Natural killer cell (primary cell): ENCODE measurements around the gene EXOSC1. TPM values are rescaled to one million over a fixed set of nuclear protein-coding genes. Genes with fewer than 3 reads are reported as not detected.
A peak's percentile ranks its signal among the peaks of the same experiment; 100 is the strongest.

ENCODE experiments used
- ATAC-seq, 3 donors: fragments of 150-1000 bp in 2 of 3; fragments of 200-7000 bp in 1 of 3; cut with Tn5 transposase; 1 replicate in 1 of 3; 2 replicates in 2 of 3; pipeline ENCODE4 v1.10.0; 2021; ENCODE audit warnings: mild to moderate bottlenecking in 2 of 3, moderate library complexity in 2 of 3
- DNase-seq, 2 donors: peaks; one replicate each; pipeline versions ENCODE4 v3.0.0 to v3.0.0-alpha.2; 2013 to 2021; ENCODE audit warnings: mixed read lengths in 1 of 2
- H3K27ac ChIP-seq: one replicate; pipeline ENCODE4 v1.5.1; 2013; ENCODE audit warnings: mild to moderate bottlenecking, low read length
- H3K27me3 ChIP-seq: one replicate; pipeline ENCODE4 v1.6.1; 2013; ENCODE audit warnings: low read length; ENCODE audit not compliant: control insufficient read depth, insufficient read depth
- H3K36me3 ChIP-seq: one replicate; pipeline ENCODE4 v1.6.1; 2013; ENCODE audit warnings: low read length; ENCODE audit not compliant: control insufficient read depth, insufficient read depth
- H3K4me1 ChIP-seq: one replicate; pipeline ENCODE4 v1.6.1; 2013; ENCODE audit warnings: low read length; ENCODE audit not compliant: control insufficient read depth, insufficient read depth
- H3K4me3 ChIP-seq: one replicate; pipeline ENCODE4 v1.5.1; 2013; ENCODE audit warnings: low read length
- H3K9me3 ChIP-seq: one replicate; pipeline ENCODE4 v1.6.1; 2013; ENCODE audit warnings: low read length; ENCODE audit not compliant: control insufficient read depth, insufficient read depth
- H3K27ac Mint-ChIP-seq, 2 donors: one replicate each; pipeline ENCODE4 v1.8.0; 2022; ENCODE audit warnings: mild to moderate bottlenecking in 2 of 2, mixed read lengths in 2 of 2, moderate library complexity in 1 of 2
- H3K27me3 Mint-ChIP-seq, 2 donors: one replicate each; pipeline ENCODE4 v1.8.0; 2022; ENCODE audit warnings: low read depth in 2 of 2, mixed read lengths in 2 of 2
- H3K36me3 Mint-ChIP-seq: one replicate; pipeline ENCODE4 v1.8.0; 2022; ENCODE audit warnings: mixed read lengths
- H3K4me1 Mint-ChIP-seq, 2 donors: one replicate each; pipeline ENCODE4 v1.8.0; 2022; ENCODE audit warnings: mixed read lengths in 2 of 2
- H3K4me3 Mint-ChIP-seq: one replicate; pipeline ENCODE4 v1.8.0; 2022; ENCODE audit warnings: mild to moderate bottlenecking, moderate library complexity, mixed read lengths
- H3K9me3 Mint-ChIP-seq, 2 donors: one replicate each; pipeline ENCODE4 v1.8.0; 2022; ENCODE audit warnings: mixed read lengths in 2 of 2
- WGBS: methylation state at CpG from one replicate; pipeline ENCODE4 v1.1.7; 2013; ENCODE audit warnings: missing lambda C conversion rate; ENCODE audit not compliant: insufficient coverage; 5-methylcytosine and 5-hydroxymethylcytosine counted together
- intact Hi-C: fragments of 100-400 bp; cut with micrococcal nuclease; formaldehyde crosslinking; loops from one replicate; pipeline ENCODE4 v1.14.2; 2022
- total RNA-seq, 4 donors: library from RNA; stranded (reverse); fragments of 120-200 nt in 1 of 4; gene quantifications; one replicate each; pipeline versions ENCODE4 v1.2.3 to v1.2.4, GENCODE V29; 2013 to 2022
- TF ChIP-seq, protein P1 (sequence below): fragments of 200-600 bp; IDR thresholded peaks from one replicate; pipeline ENCODE4 v1.8.0; 2022; ENCODE audit warnings: antibody characterized with exemption

The EXOSC1 gene
- total RNA-seq, 3 donors from 2014 or later (not counting 1 experiment from before 2014, with no cell fraction given): 36.9 to 44.4 (median 37.6) TPM

DNA sequence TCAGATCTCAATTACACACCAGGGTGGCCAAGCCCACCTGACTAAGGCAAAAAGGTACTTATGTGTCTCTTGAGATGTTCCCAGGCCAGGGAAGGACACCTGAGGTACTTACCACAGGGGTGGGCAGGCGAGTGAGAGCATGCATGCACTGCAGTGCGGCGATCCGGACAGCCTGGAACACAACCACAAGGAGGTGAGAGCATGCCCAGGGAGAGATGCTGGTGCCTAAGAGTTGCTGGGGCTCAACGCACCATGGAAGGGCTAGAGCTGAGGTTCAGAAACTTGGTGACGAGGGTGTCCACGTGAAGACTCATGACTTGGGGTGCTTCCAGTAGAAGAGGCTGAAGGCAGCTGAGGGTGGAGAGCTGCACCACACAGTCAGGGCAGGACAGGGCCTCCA lies 13.3 kb upstream of the EXOSC1 start:
- TF ChIP-seq, protein P1, sequence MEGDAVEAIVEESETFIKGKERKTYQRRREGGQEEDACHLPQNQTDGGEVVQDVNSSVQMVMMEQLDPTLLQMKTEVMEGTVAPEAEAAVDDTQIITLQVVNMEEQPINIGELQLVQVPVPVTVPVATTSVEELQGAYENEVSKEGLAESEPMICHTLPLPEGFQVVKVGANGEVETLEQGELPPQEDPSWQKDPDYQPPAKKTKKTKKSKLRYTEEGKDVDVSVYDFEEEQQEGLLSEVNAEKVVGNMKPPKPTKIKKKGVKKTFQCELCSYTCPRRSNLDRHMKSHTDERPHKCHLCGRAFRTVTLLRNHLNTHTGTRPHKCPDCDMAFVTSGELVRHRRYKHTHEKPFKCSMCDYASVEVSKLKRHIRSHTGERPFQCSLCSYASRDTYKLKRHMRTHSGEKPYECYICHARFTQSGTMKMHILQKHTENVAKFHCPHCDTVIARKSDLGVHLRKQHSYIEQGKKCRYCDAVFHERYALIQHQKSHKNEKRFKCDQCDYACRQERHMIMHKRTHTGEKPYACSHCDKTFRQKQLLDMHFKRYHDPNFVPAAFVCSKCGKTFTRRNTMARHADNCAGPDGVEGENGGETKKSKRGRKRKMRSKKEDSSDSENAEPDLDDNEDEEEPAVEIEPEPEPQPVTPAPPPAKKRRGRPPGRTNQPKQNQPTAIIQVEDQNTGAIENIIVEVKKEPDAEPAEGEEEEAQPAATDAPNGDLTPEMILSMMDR: no peak
- H3K9me3 ChIP-seq: no peaks in the 10 kb centered on the region
- H3K9me3 Mint-ChIP-seq: no peaks in the 10 kb centered on the region
- no peaks in the 10 kb centered on the region for H3K27me3 Mint-ChIP-seq
- intact Hi-C loops: no loop called here
- H3K36me3 ChIP-seq: peaks cover 76% of the 10 kb centered on the region
- peaks cover 22% of the 10 kb centered on the region for H3K36me3 Mint-ChIP-seq
- ATAC-seq: no peak
- peak overlapping the region in 1 of 2 donors; percentile 31 for H3K27ac Mint-ChIP-seq
- no peak for DNase-seq
- H3K27ac ChIP-seq: no peak overlapping the region
- H3K4me1 Mint-ChIP-seq: no peaks in the 10 kb centered on the region
- no peak overlapping the region for H3K4me3 ChIP-seq
- no peaks in the 10 kb centered on the region for H3K4me1 ChIP-seq
- 96% methylated on average over 7 of the region's 7 CpGs for WGBS
- H3K27me3 ChIP-seq: no peaks in the 10 kb centered on the region
- H3K4me3 Mint-ChIP-seq: no peak overlapping the region

DNA sequence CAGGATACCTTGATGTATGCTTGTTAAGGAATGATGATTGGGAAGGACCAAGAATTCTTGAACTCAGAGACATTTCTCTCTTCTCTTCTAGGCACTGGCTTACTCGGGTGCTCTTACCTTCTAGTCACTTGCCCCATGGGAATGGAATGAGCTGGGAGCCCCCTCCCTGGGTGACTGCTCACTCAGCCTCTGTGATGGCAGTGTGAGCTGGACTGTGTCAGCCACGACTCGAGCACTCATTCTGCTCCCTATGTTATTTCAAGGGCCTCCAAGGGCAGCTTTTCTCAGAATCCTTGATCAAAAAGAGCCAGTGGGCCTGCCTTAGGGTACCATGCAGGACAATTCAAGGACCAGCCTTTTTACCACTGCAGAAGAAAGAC lies 10.9 kb upstream of the EXOSC1 start:
- no peak overlapping the region for H3K27ac ChIP-seq
- peaks cover 61% of the 10 kb centered on the region for H3K36me3 ChIP-seq
- no peak overlapping the region for H3K4me3 Mint-ChIP-seq
- DNase-seq (no peak), ATAC-seq (no peak)
- intact Hi-C loops: no loop called here
- H3K4me1 ChIP-seq: no peaks in the 10 kb centered on the region
- no peak overlapping the region for H3K4me3 ChIP-seq
- H3K4me1 Mint-ChIP-seq: no peaks in the 10 kb centered on the region
- 91% methylated on average over 3 of the region's 3 CpGs for WGBS
- H3K27me3 ChIP-seq: no peaks in the 10 kb centered on the region
- no peaks in the 10 kb centered on the region for H3K9me3 ChIP-seq
- H3K9me3 Mint-ChIP-seq: no peaks in the 10 kb centered on the region
- no peak overlapping the region for H3K27ac Mint-ChIP-seq
- TF ChIP-seq, protein P1: no peak
- no peaks in the 10 kb centered on the region for H3K27me3 Mint-ChIP-seq
- peaks cover 22% of the 10 kb centered on the region for H3K36me3 Mint-ChIP-seq

DNA sequence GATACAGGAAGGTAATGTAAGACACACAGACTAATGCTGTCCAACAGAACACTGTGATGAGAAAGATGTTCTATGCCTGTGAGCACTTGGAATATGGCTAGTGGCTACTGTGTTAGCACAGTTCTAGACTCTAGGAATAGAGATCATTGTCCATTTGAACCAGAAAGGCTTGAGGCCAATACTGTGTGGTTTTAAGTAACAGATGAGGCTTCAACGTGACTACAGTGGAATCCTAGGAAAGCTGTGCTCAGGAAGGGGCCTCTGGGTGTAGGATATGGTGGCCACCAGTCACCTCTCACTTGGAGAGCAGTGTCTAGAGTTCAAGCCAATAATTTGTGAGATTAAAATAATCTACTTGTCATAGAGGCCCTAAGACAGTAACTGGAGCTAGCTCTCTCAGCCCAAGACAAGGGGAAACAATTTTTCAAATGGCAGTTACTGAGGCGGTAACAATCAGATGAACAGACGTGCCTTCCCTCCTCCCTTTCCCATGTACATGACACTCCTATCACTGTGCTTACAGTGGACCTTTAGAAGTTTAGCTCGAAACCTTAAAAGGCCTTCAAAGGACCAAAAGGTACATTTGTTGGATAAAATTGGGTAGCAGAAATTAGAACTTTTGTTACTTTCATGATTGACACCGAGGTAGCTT lies 10.4 kb upstream of the EXOSC1 start:
- H3K4me1 Mint-ChIP-seq: no peaks in the 10 kb centered on the region
- no peaks in the 10 kb centered on the region for H3K27me3 Mint-ChIP-seq
- no peaks in the 10 kb centered on the region for H3K4me1 ChIP-seq
- H3K27ac ChIP-seq: no peak overlapping the region
- H3K36me3 ChIP-seq: peaks cover 56% of the 10 kb centered on the region
- TF ChIP-seq, protein P1: no peak
- H3K4me3 ChIP-seq: no peak overlapping the region
- intact Hi-C loops: no loop called here
- 75% methylated on average over 5 of the region's 5 CpGs for WGBS
- H3K9me3 Mint-ChIP-seq: no peaks in the 10 kb centered on the region
- DNase-seq: no peak
- H3K27me3 ChIP-seq: no peaks in the 10 kb centered on the region
- H3K27ac Mint-ChIP-seq: peak overlapping the region in 1 of 2 donors; percentile 15
- H3K4me3 Mint-ChIP-seq: no peak overlapping the region
- H3K9me3 ChIP-seq: no peaks in the 10 kb centered on the region
- peaks cover 22% of the 10 kb centered on the region for H3K36me3 Mint-ChIP-seq
- no peak for ATAC-seq
